Neural crest cell (in vitro differentiated cells): ENCODE results near the gene SLC7A1. TPM values are rescaled to one million over a fixed set of nuclear protein-coding genes. Genes with fewer than 3 reads are reported as not detected.
A peak's percentile ranks its signal among the peaks of the same experiment; 100 is the strongest.

Source experiments
- DNase-seq: peaks from one replicate; pipeline ENCODE4 v3.0.0; 2021; ENCODE audit warnings: low read depth, mixed read lengths, low spot score
- H3K27ac Mint-ChIP-seq: one replicate; pipeline ENCODE4 v1.8.0; 2021; ENCODE audit warnings: mild to moderate bottlenecking, mixed read lengths; ENCODE audit not compliant: unreplicated experiment
- H3K27me3 Mint-ChIP-seq: 2 replicates; pipeline ENCODE4 v1.8.0; 2021; ENCODE audit warnings: low read depth, mild to moderate bottlenecking, mixed read lengths
- H3K36me3 Mint-ChIP-seq: 2 replicates; pipeline ENCODE4 v1.8.0; 2021; ENCODE audit warnings: low read depth, mild to moderate bottlenecking, mixed read lengths
- H3K4me1 Mint-ChIP-seq: 2 replicates; pipeline ENCODE4 v1.8.0; 2021; ENCODE audit warnings: mixed read lengths
- H3K4me3 Mint-ChIP-seq: one replicate; pipeline ENCODE4 v1.8.0; 2021; ENCODE audit warnings: mild to moderate bottlenecking, mixed read lengths
- H3K9me3 Mint-ChIP-seq: 2 replicates; pipeline ENCODE4 v1.8.0; 2021; ENCODE audit warnings: mixed read lengths
- total RNA-seq: library from RNA; stranded (reverse); gene quantifications from 2 replicates; pipeline ENCODE4 v1.2.1, GENCODE V29; 2021
- TF ChIP-seq, protein P1 (sequence below): fragments of 200-600 bp; sonication (generic); conservative IDR thresholded peaks from 2 replicates; pipeline ENCODE4 v1.5.0; 2021; ENCODE audit warnings: antibody characterized with exemption, mild to moderate bottlenecking

The SLC7A1 gene
- total RNA-seq, 1 donor from 2014 or later = 69.7 TPM

DNA sequence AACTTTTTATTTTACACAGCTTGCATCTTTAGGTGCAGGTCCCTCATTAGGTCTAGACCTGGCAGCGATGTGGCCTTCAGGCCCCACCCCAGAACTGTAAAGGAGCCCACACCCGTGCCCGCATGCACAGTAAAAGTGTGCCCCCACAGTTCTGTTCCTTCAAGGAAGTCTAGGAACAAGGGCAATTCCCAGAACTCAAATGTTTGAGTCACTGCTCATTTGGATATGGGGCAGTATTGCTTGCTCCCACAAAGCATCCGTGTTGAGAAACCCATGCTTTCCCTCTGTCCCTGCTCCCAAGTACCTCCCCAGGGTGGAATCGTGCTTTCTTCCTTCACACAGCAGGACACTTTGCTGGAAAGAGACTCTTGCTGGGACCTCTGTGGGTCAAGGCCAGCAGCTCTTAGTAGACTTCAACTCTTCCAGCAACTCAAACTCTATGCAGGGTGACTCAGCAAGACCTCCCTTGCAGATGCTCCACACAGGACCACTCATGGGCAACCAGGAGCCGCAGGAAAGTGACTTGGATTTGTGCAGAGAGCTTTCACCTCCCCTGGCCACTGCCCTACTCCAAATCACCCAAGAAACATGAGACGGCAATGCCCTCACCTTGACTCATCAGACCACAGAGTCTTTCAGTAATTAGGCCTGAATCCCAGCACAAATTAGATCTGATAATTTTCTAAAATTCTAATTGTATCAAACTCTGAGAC, 12.3 kb downstream of the SLC7A1 start:
- peaks cover 3% of the 10 kb centered on the region for H3K36me3 Mint-ChIP-seq
- peaks cover 65% of the 10 kb centered on the region for H3K4me1 Mint-ChIP-seq
- DNase-seq = no peak
- TF ChIP-seq, protein P1, sequence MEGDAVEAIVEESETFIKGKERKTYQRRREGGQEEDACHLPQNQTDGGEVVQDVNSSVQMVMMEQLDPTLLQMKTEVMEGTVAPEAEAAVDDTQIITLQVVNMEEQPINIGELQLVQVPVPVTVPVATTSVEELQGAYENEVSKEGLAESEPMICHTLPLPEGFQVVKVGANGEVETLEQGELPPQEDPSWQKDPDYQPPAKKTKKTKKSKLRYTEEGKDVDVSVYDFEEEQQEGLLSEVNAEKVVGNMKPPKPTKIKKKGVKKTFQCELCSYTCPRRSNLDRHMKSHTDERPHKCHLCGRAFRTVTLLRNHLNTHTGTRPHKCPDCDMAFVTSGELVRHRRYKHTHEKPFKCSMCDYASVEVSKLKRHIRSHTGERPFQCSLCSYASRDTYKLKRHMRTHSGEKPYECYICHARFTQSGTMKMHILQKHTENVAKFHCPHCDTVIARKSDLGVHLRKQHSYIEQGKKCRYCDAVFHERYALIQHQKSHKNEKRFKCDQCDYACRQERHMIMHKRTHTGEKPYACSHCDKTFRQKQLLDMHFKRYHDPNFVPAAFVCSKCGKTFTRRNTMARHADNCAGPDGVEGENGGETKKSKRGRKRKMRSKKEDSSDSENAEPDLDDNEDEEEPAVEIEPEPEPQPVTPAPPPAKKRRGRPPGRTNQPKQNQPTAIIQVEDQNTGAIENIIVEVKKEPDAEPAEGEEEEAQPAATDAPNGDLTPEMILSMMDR = no peak
- H3K27me3 Mint-ChIP-seq = no peaks in the 10 kb centered on the region
- H3K9me3 Mint-ChIP-seq = no peaks in the 10 kb centered on the region
- peak overlapping the region; percentile 36 for H3K27ac Mint-ChIP-seq
- no peak overlapping the region for H3K4me3 Mint-ChIP-seq

DNA sequence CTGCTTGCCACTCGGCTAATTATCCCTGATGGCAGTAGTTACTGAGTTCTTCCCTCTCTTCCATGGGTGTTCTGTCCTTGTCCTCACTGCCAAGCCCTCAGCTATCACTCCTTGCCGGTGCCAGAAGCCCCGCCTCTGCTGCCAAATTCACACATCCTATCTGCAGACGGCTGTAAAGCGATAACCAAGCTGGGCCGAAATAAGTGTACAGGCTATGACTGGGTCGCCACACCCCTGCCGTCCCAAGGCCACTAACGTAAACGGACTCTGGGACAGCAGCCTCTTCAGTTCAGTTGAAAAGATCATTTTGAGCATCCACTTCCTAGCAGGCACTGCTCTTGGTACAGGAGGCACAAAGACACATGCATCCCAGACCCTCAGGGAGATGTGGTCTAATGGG, 13.3 kb downstream of the SLC7A1 start:
- TF ChIP-seq, protein P1 = no peak
- peaks cover 3% of the 10 kb centered on the region for H3K36me3 Mint-ChIP-seq
- DNase-seq = no peak
- no peak overlapping the region for H3K27ac Mint-ChIP-seq
- H3K27me3 Mint-ChIP-seq = no peaks in the 10 kb centered on the region
- no peak overlapping the region for H3K4me3 Mint-ChIP-seq
- H3K4me1 Mint-ChIP-seq = peaks cover 57% of the 10 kb centered on the region
- H3K9me3 Mint-ChIP-seq = no peaks in the 10 kb centered on the region

DNA sequence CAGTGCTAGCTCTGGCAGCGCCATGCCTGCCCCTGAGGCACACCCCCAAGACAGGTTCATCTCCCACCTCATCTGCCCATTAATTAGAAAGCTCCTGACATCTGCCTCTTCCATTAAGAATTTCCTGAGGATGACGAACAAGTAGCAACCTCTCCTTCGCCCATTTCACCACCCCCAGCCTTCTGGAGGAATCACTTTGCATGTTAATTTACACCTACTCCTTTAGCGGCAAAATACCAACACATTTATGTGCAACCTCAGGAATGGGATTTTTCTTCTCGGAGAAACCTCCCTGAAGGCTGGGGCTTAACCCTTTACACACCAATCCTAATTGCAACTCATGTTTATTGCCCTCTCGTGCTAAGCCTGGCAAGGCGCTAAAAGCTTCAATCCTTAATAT, 13.8 kb downstream of the SLC7A1 start:
- DNase-seq = no peak
- Mint-ChIP-seq H3K9me3 (no peaks in the 10 kb centered on the region), H3K36me3 (peaks cover 3% of the 10 kb centered on the region), H3K27ac (no peak overlapping the region), H3K27me3 (no peaks in the 10 kb centered on the region), H3K4me1 (peaks cover 52% of the 10 kb centered on the region), H3K4me3 (no peak overlapping the region)
- TF ChIP-seq, protein P1 = no peak

DNA sequence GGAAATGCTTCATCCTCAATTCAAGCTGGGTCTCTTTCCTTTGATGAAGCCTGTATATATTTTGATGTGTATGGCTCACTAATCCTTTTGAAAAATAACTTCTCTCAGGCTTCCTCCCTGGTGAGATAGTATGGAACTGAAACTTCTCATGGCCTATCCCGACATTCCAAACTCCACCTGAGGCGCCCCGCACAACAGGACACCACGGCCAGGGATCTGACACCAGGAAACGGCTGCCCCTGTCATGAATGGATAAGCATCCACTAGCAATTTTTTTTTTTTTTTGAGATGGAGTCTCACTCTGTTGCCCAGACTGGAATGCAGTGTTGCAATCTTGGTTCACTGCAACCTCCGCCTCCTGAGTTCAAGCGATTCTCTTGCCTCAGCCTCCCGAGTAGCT, 16.4 kb downstream of the SLC7A1 start:
- Mint-ChIP-seq H3K4me3 (no peak overlapping the region), H3K27me3 (no peaks in the 10 kb centered on the region), H3K36me3 (peaks cover 6% of the 10 kb centered on the region), H3K4me1 (peaks cover 54% of the 10 kb centered on the region), H3K9me3 (no peaks in the 10 kb centered on the region), H3K27ac (no peak overlapping the region)
- TF ChIP-seq, protein P1 = no peak
- DNase-seq = no peak

DNA sequence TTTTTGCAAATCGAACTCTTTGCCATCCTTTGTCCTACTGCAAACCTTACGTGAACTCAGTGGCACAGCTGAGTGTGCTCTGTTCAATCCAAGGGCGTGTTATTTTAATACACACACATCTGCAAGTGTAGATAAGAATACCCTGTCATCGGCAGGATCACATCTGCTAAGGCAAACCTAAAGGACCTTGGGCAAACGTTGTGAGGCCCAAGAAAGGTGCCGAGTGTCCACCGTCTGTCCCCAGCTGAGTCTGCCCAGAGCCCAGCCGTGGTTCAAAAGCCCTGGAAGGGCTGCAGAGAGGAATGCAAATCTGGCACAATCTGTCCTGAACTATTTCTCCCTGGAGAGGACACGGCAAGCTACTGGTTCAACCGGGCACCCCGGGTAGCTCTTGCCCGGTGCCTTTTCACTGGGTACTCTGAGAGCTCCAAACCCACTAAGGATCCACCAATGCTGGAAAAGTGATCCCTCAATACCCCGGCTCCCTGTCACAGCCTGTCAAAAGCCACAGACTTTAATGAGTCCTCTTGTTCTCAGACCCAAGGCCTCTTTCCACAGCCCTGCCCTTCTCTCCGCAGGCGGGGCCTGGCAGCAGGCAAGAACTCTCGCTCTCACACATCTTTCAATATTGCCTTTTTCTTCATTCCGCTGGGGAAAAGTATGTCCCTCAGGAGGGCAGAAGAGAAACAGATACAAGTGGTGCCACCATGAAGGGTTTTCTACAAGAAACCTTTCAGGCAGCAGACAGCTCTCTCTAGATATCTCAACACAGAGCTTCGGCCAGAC, 17.0 kb downstream of the SLC7A1 start:
- no peaks in the 10 kb centered on the region for H3K27me3 Mint-ChIP-seq
- H3K9me3 Mint-ChIP-seq = no peaks in the 10 kb centered on the region
- peaks cover 6% of the 10 kb centered on the region for H3K36me3 Mint-ChIP-seq
- peaks cover 55% of the 10 kb centered on the region for H3K4me1 Mint-ChIP-seq
- H3K4me3 Mint-ChIP-seq = no peak overlapping the region
- H3K27ac Mint-ChIP-seq = peak overlapping the region; percentile 71
- TF ChIP-seq, protein P1 = no peak
- no peak for DNase-seq
